Epithelial cell of prostate (primary cell): ENCODE data around the gene ATE1.
"Not testable (repeated sequence)": the region's sequence is repeated elsewhere in the genome, so short reads cannot be mapped to it uniquely, and the experiment has no call there.

Experiments used
- DNase-seq: peaks from one replicate; pipeline ENCODE4 v3.0.0-alpha.2; 2011; ENCODE audit warnings: low read depth, low spot score
- H3K27ac ChIP-seq: fragments of 450-650 bp; 2 replicates; pipeline ENCODE4 v1.5.1; 2017; ENCODE audit warnings: mild to moderate bottlenecking

ATE1 gene

DNA sequence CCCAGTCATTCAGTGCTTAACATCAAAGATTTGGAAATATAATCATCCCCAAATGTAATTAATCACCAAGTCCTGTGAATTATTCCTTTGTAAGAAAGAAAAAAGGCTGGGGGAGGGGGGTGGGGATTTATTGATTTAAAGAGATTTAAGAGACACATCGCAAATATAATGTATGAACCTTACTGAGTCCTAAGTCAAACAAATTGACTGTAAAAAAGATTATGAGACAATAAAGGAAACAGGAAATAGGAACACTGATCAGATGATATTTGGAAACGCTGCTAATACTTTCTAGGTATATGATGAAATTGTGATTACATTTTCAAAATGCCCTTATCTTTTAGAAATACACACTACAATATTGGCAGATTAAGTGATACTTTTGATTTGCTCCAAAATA, 92.5 kb downstream of the ATE1 start:
- DNase-seq, result no peak
- H3K27ac ChIP-seq, result no peak overlapping the region

DNA sequence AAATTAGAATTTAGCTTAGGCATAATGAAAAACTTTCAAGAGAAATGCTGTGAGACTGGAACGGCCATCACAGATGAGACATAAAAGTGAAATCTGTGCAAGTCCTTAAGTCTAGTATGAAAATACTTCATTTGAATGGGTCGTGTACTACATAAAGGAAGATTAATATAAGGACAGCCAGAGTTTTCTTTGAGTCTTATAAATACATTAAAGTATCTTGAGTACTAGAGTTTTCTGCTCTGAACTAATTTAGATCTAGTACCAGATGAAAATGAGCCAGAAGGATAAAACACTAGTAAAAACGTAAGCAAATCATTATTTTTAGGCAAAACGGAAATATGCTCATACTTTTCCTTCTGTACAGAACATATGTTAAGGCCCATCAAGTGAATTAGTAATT, 93.1 kb downstream of the ATE1 start:
- no peak for DNase-seq
- no peak overlapping the region for H3K27ac ChIP-seq

GRCh38 chr10:121833387-121833786, 94.4 kb downstream of the ATE1 start:
- H3K27ac ChIP-seq, result no peak overlapping the region

DNA sequence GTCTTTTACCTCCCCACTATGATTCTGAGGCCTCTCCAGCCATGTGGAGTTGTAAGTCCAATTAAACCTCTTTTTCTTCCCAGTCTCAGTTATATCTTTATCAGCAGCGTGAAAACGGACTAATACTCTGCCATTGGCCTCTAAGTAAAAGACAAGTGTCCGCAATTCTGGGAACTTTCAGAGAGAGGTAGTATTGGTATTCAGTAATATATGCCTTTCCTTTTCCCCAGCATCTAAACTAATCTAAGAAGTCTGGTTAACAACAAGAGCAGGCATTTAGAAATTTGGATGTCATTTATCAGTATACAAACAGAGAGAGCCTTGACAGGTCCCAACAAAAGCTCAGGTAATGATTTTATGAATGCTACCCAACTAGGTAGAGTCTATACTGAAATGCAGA, 95.2 kb downstream of the ATE1 start:
- no peak for DNase-seq
- H3K27ac ChIP-seq, result no peak overlapping the region

More at GRCh38 chr10:121833387-121833786, 94.4 kb downstream of the ATE1 start:
- no peak for DNase-seq

GRCh38 chr10:121831777-121832176, 96.1 kb downstream of the ATE1 start:
- DNase-seq, result no peak
- no peak overlapping the region for H3K27ac ChIP-seq

GRCh38 chr10:121831237-121831636, 96.6 kb downstream of the ATE1 start:
- no peak for DNase-seq
- no peak overlapping the region for H3K27ac ChIP-seq

- H3K27ac ChIP-seq, result no peak overlapping the region
- no peak for DNase-seq
Measured at GRCh38 chr10:121830101-121830500, 97.7 kb downstream of the ATE1 start.

GRCh38 chr10:121828045-121828444, 99.8 kb downstream of the ATE1 start:
- H3K27ac ChIP-seq, result no peak overlapping the region
- no peak for DNase-seq

DNA sequence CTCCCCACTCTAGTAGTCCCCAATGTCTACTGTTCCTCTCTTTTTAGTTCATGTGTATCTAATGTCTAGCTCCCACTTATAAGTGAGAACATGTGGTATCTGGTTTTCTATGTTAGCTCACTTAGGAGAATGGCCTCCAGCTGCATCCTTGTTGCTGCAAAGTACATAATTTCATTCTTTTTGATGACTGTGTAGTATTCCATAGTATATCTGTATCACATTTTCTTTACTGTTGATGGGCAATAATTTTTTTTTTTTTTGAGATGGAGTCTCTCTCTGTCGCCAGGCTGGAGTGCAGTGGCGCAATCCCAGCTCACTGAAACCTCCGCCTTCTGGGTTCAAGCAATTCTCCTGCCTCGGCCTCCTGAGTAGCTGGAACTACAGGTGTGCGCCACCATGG, 101.1 kb downstream of the ATE1 start:
- H3K27ac ChIP-seq, result not testable (repeated sequence)

DNA sequence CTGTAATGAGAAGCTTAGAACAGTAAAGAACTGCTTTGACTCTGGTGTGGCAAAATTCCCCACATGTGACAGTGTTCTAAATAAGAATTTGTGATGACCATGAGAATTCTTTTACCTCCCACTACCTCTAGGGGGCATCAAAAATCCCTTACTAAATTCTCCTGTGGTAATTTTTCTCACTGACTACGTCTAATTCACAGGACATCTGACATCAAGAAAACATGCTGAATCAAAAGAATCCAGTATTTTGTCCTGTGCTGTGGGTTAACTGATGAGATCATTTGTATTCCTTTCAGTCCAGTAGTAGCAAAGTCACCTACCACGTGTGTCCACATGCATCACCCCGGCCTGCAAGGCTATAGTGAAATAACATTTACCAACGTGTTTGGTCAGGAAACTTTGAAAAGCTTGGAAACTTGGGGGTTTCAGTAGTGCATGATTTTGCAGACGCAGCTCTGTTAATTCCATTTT, 103.8 kb downstream of the ATE1 start:
- DNase-seq, result no peak
- no peak overlapping the region for H3K27ac ChIP-seq

More for the DNA sequence above, 101.1 kb downstream of the ATE1 start:
- not testable (repeated sequence) for DNase-seq

- no peak for DNase-seq
- H3K27ac ChIP-seq, result no peak overlapping the region
Measured at GRCh38 chr10:121822724-121823123, 105.1 kb downstream of the ATE1 start.

DNA sequence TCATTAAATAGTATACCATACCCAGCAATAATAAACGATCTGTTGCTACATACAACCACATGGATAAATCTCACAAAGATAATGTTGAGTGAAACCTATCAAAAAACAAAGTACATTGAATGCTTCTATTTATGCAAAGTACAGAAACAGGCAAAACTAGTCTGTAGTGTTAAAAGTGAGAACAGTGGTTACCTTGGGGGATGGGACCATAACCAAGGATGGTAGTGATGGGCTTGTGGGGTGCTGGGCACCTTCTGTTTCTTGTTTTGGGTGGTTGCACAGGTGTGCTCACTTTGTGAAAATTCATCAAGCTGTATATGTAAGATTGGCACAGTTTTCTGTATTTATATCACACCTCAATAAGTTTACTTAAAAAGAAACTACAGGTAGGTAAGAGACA, 105.7 kb downstream of the ATE1 start:
- no peak for DNase-seq
- H3K27ac ChIP-seq, result no peak overlapping the region

- H3K27ac ChIP-seq, result no peak overlapping the region
- DNase-seq, result no peak
Measured at GRCh38 chr10:121819049-121819448, 108.8 kb downstream of the ATE1 start.

- DNase-seq, result no peak
- H3K27ac ChIP-seq, result no peak overlapping the region
Measured at GRCh38 chr10:121818599-121818998, 109.2 kb downstream of the ATE1 start.

DNA sequence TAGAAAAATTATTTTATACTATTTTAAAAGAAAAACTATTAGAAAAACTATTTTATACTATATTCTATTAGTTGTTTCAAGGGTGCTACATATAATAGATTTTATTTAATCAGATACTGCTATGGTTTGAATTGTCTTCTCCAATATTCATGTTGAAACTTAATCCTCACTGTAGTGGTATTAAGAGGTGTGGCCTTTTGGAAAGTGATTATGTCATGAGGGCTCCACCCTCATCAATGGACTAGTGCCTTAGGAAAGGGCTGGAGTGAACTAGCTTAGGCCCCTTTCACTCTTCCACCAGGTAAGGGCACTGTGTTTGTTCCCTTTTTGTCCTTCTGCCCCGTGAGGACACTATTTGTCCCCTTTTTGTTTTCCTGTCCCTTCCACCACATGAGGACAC, 111.6 kb downstream of the ATE1 start:
- DNase-seq, result no peak
- no peak overlapping the region for H3K27ac ChIP-seq

DNA sequence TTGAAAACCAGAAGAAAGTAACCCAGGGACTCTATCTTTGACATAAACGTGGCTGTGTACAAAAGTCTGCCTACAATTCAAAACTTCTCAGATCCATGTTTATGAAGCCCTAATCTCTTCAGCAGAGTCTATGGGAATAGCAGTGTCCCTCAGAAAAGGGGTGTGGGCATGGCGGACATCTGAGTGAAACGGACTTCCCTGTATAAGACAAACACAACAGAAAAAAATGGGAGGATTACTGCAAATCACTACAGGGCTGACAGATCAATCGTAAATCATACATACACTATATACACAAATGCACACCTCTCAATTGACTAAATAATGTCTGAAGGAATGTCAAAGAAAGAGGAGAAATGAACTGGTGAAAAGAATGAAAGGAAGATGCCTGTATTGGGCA, 114.0 kb downstream of the ATE1 start:
- DNase-seq, result no peak
- H3K27ac ChIP-seq, result no peak overlapping the region

DNA sequence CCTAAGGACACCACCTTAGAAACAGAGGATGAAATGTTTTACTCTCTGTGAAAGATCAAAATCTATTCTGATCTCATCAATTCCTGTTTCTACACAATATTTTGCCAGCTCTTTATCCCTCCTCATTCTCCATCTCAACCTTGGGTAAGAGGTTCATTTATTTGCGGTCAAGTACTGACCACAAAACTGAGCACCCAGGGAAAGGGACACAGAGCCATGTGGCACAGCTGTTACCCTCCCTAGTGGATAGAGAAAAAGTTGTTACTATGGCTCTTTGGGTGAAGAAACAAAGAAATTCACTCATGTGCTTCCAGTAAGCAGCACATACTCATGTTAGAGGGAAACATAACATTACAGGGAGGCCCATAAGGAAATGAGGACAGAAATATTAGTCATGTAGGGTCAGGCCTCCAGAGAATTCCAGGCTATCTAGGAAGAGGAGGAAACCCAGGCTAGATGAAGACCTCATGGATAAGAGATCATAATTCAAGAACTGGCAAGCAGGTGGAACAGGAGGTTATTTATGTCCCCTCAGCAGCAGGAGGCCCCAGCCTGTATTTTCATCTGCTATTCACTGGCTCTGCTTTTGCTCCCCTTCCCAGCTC, 114.5 kb downstream of the ATE1 start:
- H3K27ac ChIP-seq, result no peak overlapping the region
- no peak for DNase-seq

DNA sequence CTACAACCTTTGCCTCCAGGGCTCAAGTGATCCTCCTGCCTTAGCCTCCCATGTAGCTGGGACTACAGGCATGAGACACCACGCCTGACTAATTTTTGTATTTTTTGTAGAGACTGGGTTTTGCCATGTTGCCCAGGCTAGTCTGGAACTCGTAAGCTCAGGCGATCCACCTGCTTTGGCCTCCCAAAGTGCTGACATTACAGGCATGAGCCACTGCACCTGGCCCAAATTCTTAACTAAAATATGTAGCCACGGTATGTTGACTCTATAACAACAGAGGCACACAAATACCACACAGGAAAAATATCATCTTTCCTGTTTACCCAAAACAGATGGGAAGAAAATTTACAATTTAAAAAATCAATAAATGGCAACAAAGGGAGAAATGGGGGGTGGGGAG, 115.8 kb downstream of the ATE1 start:
- H3K27ac ChIP-seq, result no peak overlapping the region
- DNase-seq, result no peak

DNA sequence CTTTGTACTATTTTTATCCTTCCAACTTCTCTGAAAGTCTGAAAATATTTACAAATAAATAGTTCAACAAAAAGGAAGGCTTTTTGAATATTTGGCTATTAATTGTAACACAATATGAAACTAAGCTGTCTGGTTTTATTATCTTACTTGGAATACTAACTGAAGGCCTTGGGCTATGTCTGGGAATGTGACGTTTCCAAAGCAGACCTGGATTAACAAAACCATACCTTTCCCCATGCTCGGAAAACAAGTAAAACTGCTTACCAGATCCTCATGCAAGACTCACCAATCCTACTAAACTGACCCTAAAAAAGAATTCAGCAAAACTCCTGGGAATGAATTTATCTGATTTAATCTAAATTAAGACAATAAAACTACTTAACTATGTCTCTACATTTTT, 116.4 kb downstream of the ATE1 start:
- no peak overlapping the region for H3K27ac ChIP-seq
- no peak for DNase-seq

DNA sequence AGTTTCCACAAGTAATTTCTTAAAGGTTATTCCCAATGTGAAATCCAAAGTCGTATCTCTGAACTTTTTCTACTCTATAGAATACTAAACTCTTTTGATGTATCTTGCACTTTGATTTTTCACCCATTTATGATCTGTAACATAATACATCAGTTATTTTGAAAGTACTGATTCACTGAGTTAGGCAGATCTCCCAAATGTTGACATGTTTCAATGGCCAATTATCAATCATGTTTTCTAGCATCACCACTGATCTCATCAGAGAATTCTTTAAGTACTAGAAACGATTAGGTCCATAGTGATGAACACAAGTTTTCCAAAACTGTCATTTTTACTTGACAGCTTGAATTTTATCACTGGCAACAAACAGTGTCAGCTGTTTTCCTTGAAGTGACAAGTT, 119.0 kb downstream of the ATE1 start:
- no peak overlapping the region for H3K27ac ChIP-seq
- no peak for DNase-seq

DNA sequence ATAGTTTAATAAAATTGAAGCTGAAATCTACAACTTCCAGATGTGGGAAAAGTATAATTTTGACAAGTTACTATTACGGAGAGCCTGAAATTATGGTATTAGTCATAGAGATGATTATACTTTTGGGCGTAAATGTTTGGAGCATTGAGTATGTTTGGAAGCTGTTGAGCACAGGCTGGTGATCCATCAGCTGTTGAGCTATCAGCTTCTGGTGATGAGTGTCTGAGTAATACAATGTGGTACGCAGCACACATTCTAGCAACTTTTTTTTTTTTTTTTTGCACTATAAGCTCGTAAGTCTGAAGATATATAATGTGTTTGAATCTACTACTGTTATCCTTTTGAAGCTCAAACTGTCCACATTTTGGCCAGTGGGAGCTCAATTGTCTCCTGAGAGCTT, 123.4 kb downstream of the ATE1 start:
- no peak overlapping the region for H3K27ac ChIP-seq
- no peak for DNase-seq

GRCh38 chr10:121803611-121804010, 124.2 kb downstream of the ATE1 start:
- no peak overlapping the region for H3K27ac ChIP-seq
- no peak for DNase-seq

GRCh38 chr10:121800831-121801230, 127.0 kb downstream of the ATE1 start:
- no peak overlapping the region for H3K27ac ChIP-seq
- no peak for DNase-seq
